Memory B cell (primary cell): ENCODE results near the gene CCDC73.
"Not testable (repeated sequence)": the region's sequence is repeated elsewhere in the genome, so short reads cannot be mapped to it uniquely, and the experiment has no call there.

Experiments
- ATAC-seq: fragments of 150-1000 bp; cut with Tn5 transposase; 2 replicates; pipeline ENCODE4 v1.10.0; 2021; ENCODE audit warnings: low read depth, mild to moderate bottlenecking, moderate library complexity
- DNase-seq, 2 donors: peaks; one replicate each; pipeline ENCODE4 v3.0.0; 2022; ENCODE audit warnings: low spot score in 2 of 2
- H3K27ac Mint-ChIP-seq: one replicate; pipeline ENCODE4 v1.8.0; 2022; ENCODE audit warnings: mild to moderate bottlenecking, moderate library complexity, mixed read lengths
- H3K27me3 Mint-ChIP-seq: one replicate; pipeline ENCODE4 v1.8.0; 2022; ENCODE audit warnings: mixed read lengths
- H3K36me3 Mint-ChIP-seq: one replicate; pipeline ENCODE4 v1.8.0; 2022; ENCODE audit warnings: mild to moderate bottlenecking, mixed read lengths
- H3K4me1 Mint-ChIP-seq: one replicate; pipeline ENCODE4 v1.8.0; 2022; ENCODE audit warnings: mixed read lengths
- H3K4me3 Mint-ChIP-seq: one replicate; pipeline ENCODE4 v1.8.0; 2022; ENCODE audit warnings: mild to moderate bottlenecking, moderate library complexity, mixed read lengths
- H3K9me3 Mint-ChIP-seq: one replicate; pipeline ENCODE4 v1.8.0; 2022; ENCODE audit warnings: mixed read lengths

The CCDC73 gene

DNA sequence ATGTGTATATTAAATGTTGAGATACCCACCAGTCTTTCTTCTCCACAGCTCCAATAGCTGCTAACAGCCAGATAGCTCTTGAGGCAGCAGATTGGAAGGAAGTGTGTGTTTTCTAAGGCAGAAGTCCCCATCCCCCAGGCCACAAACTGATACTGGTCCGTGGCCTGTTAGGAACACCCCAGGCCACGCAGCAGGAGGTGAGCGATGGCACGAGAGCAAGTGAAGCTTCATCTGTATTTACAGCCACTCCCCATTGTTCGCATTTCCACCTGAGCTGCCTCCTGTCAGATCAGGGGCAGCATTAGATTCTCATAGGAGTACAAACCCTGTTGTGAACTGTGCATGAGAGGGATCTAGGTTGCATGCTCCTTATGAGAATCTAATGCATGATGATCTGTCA lies 12.7 kb downstream of the CCDC73 start:
- Mint-ChIP-seq H3K36me3 (no peaks in the 10 kb centered on the region), H3K4me1 (peaks cover 8% of the 10 kb centered on the region), H3K4me3 (no peak overlapping the region), H3K27ac (no peak overlapping the region), H3K27me3 (no peaks in the 10 kb centered on the region), H3K9me3 (no peaks in the 10 kb centered on the region)
- ATAC-seq (no peak), DNase-seq (no peak)

DNA sequence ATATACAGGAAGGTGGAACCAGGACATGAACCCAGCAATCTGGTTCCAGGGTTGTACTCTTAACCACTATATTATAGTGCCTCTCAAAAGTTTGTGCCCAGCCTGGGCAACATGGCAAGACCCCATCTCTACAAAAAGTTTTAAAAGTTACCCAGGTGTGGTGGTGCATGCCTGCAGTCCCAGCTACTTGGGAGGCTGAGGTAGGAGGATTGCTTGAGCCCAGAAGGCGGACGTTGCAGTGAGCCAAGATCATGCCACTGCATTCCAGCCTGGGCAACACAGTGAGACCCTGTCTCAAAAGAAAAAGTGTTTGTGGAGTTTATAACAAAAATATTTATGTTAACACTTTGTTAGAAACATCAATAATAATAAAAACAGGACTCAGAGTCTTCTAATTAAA lies 13.6 kb downstream of the CCDC73 start:
- H3K36me3 Mint-ChIP-seq, ATAC-seq, H3K27me3 Mint-ChIP-seq, H3K9me3 Mint-ChIP-seq, DNase-seq, H3K27ac Mint-ChIP-seq, H3K4me3 Mint-ChIP-seq: not testable (repeated sequence)
- H3K4me1 Mint-ChIP-seq: peaks cover 14% of the 10 kb centered on the region

GRCh38 chr11:32779136-32779535 lies 15.3 kb downstream of the CCDC73 start:
- Mint-ChIP-seq H3K36me3 (no peaks in the 10 kb centered on the region), H3K9me3 (no peaks in the 10 kb centered on the region)

DNA sequence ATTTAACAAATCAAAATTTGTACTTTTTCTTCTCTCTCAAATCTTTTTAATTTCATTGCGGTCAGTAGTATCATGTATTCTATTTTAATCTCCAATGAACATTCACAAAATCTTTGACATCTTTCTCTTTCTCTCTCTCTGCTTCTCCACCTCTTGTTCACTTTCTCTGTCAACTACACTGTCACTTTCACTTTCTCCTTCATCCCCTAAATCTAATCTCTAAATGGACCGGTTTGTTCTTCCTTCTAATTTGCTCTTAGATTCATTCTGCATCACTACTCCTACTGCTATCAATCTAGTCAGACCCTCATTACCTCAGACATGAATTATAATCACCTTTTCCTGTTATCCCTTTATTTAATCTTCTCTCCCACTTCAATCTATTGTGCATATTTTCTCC lies 18.6 kb downstream of the CCDC73 start:
- Mint-ChIP-seq H3K27me3 (no peaks in the 10 kb centered on the region), H3K27ac (peak overlapping the region; percentile 1), H3K4me3 (peak overlapping the region; percentile 24), H3K4me1 (peaks cover 17% of the 10 kb centered on the region), H3K36me3 (no peaks in the 10 kb centered on the region), H3K9me3 (no peaks in the 10 kb centered on the region)
- ATAC-seq: peak; percentile 37
- no peak for DNase-seq

More at GRCh38 chr11:32779136-32779535, 15.3 kb downstream of the CCDC73 start:
- no peaks in the 10 kb centered on the region for H3K27me3 Mint-ChIP-seq
- ATAC-seq (peak; percentile 26), DNase-seq (no peak)
- no peak overlapping the region for H3K27ac Mint-ChIP-seq
- H3K4me1 Mint-ChIP-seq: peaks cover 17% of the 10 kb centered on the region
- no peak overlapping the region for H3K4me3 Mint-ChIP-seq

- no peaks in the 10 kb centered on the region for H3K27me3 Mint-ChIP-seq
- H3K27ac Mint-ChIP-seq: no peak overlapping the region
- H3K9me3 Mint-ChIP-seq: no peaks in the 10 kb centered on the region
- peaks cover 14% of the 10 kb centered on the region for H3K4me1 Mint-ChIP-seq
- ATAC-seq (no peak), DNase-seq (no peak)
- no peaks in the 10 kb centered on the region for H3K36me3 Mint-ChIP-seq
- H3K4me3 Mint-ChIP-seq: no peak overlapping the region
Measured at GRCh38 chr11:32774081-32774480, 20.4 kb downstream of the CCDC73 start.

DNA sequence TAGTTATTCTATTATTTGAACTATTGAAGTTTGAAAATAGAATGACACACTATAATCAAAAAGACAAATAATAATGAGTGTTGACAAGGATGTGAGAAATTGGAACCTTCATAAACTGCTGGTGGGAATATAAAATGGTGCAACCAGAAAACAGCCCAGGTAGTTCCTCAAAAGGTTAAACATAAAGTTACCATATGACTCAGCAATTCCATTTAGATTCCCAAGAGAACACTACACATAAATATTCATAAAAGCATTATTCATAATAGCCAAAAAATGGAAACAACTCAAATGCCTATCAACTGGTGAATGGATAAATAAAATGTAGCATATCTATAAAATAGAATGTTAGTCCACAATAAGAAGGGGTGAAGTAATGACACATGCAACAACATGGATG lies 21.7 kb downstream of the CCDC73 start:
- Mint-ChIP-seq H3K27me3 (no peaks in the 10 kb centered on the region), H3K4me1 (peaks cover 9% of the 10 kb centered on the region), H3K36me3 (no peaks in the 10 kb centered on the region), H3K27ac (no peak overlapping the region), H3K4me3 (no peak overlapping the region), H3K9me3 (no peaks in the 10 kb centered on the region)
- DNase-seq: no peak
- no peak for ATAC-seq

DNA sequence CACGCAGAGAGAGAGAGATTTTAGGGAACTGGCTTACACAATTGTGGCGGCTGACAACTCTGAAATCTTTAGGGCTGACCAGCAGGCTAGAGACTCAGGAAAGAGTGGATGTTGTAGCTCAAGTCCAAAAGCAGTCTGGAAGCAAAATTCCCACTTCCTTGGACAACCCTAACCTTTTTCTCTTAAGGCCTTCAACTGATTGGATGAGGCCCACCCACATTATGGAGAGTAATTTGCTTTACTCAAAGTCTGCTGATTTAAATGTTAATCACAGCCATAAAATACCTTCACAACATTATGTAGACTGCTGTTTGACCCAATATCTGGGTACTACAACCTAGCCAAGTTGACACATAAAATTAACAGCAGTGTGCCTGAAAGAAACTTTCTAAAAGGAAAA lies 32.7 kb downstream of the CCDC73 start:
- not testable (repeated sequence) for ATAC-seq, H3K4me3 Mint-ChIP-seq, H3K9me3 Mint-ChIP-seq, H3K4me1 Mint-ChIP-seq, H3K27me3 Mint-ChIP-seq, H3K27ac Mint-ChIP-seq, H3K36me3 Mint-ChIP-seq, DNase-seq

- H3K4me3 Mint-ChIP-seq: no peak overlapping the region
- no peaks in the 10 kb centered on the region for H3K9me3 Mint-ChIP-seq
- ATAC-seq (no peak), DNase-seq (no peak)
- H3K4me1 Mint-ChIP-seq: no peaks in the 10 kb centered on the region
- peaks cover 11% of the 10 kb centered on the region for H3K27me3 Mint-ChIP-seq
- H3K36me3 Mint-ChIP-seq: no peaks in the 10 kb centered on the region
- H3K27ac Mint-ChIP-seq: no peak overlapping the region
Measured at GRCh38 chr11:32758291-32758690, 36.2 kb downstream of the CCDC73 start.

- H3K4me3 Mint-ChIP-seq, H3K36me3 Mint-ChIP-seq, H3K4me1 Mint-ChIP-seq, ATAC-seq, H3K27ac Mint-ChIP-seq, H3K9me3 Mint-ChIP-seq, DNase-seq: not testable (repeated sequence)
- H3K27me3 Mint-ChIP-seq: peaks cover 11% of the 10 kb centered on the region
Measured at GRCh38 chr11:32753181-32753580, 41.3 kb downstream of the CCDC73 start.

DNA sequence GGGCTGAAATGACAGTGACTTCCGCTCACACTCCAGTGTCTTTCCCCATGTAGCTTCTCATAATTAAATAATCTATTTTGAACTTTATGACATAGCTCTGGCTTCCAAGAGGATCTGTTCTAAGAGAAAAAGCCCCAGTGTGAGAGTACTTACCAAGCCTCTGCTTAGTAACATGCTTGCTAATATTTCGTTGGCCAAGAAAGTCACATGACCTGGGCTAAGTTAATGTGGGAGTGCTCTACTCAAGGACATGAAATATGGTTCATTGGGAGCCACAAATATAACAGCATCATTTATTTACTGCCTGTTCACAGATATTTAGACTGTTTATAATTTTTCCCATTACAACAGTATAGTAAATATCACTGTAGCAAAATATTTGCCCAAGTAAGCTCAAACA lies 42.5 kb downstream of the CCDC73 start:
- peaks cover 1% of the 10 kb centered on the region for H3K9me3 Mint-ChIP-seq
- no peaks in the 10 kb centered on the region for H3K4me1 Mint-ChIP-seq
- H3K27ac Mint-ChIP-seq: no peak overlapping the region
- DNase-seq (no peak), ATAC-seq (no peak)
- H3K27me3 Mint-ChIP-seq: peaks cover 13% of the 10 kb centered on the region
- no peak overlapping the region for H3K4me3 Mint-ChIP-seq
- no peaks in the 10 kb centered on the region for H3K36me3 Mint-ChIP-seq

DNA sequence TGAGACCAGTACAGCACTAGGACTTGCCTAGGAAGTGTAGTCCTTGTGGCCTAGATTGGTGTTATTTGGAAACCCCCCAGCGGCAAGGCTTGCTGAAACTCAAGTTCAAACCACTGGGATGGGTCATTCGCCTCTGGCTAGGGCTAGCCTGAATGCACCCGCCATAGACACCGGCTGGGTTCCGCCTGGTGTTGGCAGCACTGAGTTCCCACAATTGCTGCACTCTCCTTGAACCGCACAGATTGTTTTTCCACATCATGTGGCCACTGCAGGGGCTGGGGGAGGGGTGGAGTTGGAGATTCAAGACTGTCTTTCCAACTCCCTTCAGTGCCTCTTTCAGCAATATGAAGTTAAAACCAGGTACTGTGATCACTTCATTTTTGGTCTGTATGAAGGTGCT lies 43.1 kb downstream of the CCDC73 start:
- ATAC-seq (no peak), DNase-seq (no peak)
- Mint-ChIP-seq H3K27ac (no peak overlapping the region), H3K27me3 (peaks cover 13% of the 10 kb centered on the region), H3K4me3 (no peak overlapping the region), H3K4me1 (no peaks in the 10 kb centered on the region), H3K9me3 (peaks cover 1% of the 10 kb centered on the region), H3K36me3 (no peaks in the 10 kb centered on the region)

DNA sequence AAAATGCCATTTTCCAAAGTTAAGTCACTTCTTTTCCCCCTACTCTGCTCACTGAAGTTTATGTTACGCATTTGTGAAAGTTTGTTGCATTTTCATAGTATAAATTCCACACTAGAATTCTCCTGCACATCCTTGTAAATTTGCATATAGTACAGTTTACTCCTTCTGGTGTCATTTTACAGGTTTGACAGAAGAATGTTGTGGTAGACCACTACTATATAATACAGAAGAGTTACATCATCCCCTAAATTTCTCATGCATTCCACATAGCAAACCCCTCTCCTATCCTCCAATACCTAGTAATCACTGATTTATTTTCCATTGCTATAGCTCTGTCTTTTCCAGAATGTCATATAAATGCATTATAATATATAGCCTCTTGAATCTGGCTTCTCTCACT lies 64.5 kb downstream of the CCDC73 start:
- DNase-seq: no peak
- H3K9me3 Mint-ChIP-seq: peaks cover 12% of the 10 kb centered on the region
- peaks cover 5% of the 10 kb centered on the region for H3K36me3 Mint-ChIP-seq
- H3K27me3 Mint-ChIP-seq: peaks cover 16% of the 10 kb centered on the region
- ATAC-seq: no peak
- H3K4me3 Mint-ChIP-seq: no peak overlapping the region
- H3K27ac Mint-ChIP-seq: no peak overlapping the region
- H3K4me1 Mint-ChIP-seq: no peaks in the 10 kb centered on the region

DNA sequence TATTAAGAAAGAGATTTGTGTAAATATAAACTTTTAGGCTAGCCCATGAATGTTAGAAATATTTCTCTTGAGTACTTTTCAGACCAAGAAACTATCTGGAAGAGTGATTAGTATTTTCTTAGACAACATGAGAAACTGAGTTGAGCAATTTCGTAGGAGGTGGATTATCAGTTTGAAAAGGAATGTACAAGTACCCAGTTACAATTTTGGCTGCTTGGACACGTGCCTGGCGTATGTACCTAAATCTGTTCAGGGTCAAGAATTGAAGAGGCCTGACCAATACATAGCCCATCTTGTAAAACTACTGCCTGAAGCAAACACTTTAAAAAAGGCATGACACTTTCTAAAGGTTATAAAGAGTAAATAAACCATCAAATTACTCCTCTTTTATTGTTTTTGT lies 71.1 kb downstream of the CCDC73 start:
- H3K27me3 Mint-ChIP-seq: no peaks in the 10 kb centered on the region
- no peak overlapping the region for H3K4me3 Mint-ChIP-seq
- no peaks in the 10 kb centered on the region for H3K4me1 Mint-ChIP-seq
- H3K9me3 Mint-ChIP-seq: no peaks in the 10 kb centered on the region
- DNase-seq: no peak
- no peaks in the 10 kb centered on the region for H3K36me3 Mint-ChIP-seq
- H3K27ac Mint-ChIP-seq: no peak overlapping the region
- no peak for ATAC-seq

DNA sequence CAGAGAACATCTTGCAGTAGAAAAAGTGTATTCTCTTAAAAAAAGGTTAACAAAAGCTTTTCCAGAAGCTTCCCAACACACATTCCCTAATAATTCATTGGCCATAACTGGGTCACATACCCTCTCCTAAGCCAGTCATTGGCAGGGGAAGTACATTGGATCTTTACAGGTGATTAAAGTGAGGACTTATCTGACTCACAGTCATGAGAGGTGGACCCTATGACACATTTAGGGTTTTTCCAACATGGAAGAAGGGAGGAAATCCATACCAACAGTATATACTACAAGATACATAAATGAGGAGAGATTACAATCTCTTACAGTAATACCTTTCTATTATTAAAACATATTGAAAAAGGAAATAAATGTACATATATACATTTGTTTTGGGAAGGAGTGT lies 72.2 kb downstream of the CCDC73 start:
- Mint-ChIP-seq H3K27ac (no peak overlapping the region), H3K4me3 (no peak overlapping the region)
- no peak for DNase-seq

DNA sequence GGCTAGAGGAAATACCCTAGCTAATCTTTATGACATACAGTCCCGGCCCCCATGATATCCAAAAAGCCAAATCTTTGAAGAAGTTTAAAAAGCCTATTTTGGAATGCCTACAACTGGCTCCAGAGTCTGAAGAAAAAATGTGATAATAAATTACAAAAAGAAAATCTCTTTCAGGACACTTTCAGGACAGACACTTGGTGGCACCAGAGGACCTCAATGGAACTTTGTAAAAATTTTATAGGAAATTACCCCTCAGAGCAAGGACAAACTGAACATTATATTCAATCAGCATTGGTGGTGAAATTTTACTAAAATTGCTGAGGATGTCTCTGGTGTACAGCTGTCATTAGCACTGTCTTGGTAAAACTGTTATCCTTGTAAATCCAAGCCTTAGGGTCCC lies 81.0 kb downstream of the CCDC73 start:
- Mint-ChIP-seq H3K9me3 (no peaks in the 10 kb centered on the region), H3K27me3 (no peaks in the 10 kb centered on the region), H3K4me3 (no peak overlapping the region), H3K4me1 (no peaks in the 10 kb centered on the region), H3K27ac (no peak overlapping the region), H3K36me3 (no peaks in the 10 kb centered on the region)
- ATAC-seq: no peak
- no peak for DNase-seq

More for the DNA sequence above, 72.2 kb downstream of the CCDC73 start:
- Mint-ChIP-seq H3K36me3 (no peaks in the 10 kb centered on the region), H3K4me1 (no peaks in the 10 kb centered on the region), H3K27me3 (no peaks in the 10 kb centered on the region), H3K9me3 (no peaks in the 10 kb centered on the region)
- no peak for ATAC-seq

DNA sequence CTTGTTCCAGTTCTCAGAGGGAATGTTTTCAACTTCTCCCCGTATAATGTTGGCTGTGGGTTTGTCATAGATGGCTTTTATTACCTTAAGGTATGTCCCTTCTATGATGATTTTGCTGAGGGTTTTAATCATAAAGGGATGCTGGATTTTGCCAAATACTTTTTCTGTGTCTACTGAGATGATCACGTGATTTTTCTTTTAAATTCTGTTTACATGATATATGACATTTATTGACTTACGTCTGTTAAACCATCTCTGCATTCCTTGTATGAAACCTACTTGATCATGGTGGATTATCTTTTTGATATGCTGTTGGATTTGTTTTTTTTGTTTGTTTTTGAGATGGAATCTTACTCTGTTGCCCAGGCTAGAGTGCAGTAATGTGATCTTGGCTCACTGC lies 85.5 kb downstream of the CCDC73 start:
- not testable (repeated sequence) for H3K4me3 Mint-ChIP-seq, H3K4me1 Mint-ChIP-seq, H3K36me3 Mint-ChIP-seq, ATAC-seq, H3K27ac Mint-ChIP-seq, H3K27me3 Mint-ChIP-seq, H3K9me3 Mint-ChIP-seq, DNase-seq
